CD8-positive, alpha-beta memory T cell (primary cell): ENCODE results near the gene LTN1. TPM values are rescaled to one million over a fixed set of nuclear protein-coding genes. Genes with fewer than 3 reads are reported as not detected.
"Not testable (repeated sequence)": the region's sequence is repeated elsewhere in the genome, so short reads cannot be mapped to it uniquely, and the experiment has no call there.

ENCODE experiments used
- CTCF ChIA-PET: fragments of 350-600 bp; sonication (Branson Sonifier 250); formaldehyde crosslinking; loops from one replicate; lab custom pipeline; 2021; ENCODE audit warnings: antibody characterized with exemption; lab: Charles Lee
- POLR2A ChIA-PET: fragments of 350-600 bp; sonication (Branson Sonifier 250); formaldehyde crosslinking; loops from one replicate; lab custom pipeline; 2021; ENCODE audit warnings: antibody characterized with exemption; lab: Charles Lee
- DNase-seq, 5 donors: peaks; one replicate each; pipeline versions ENCODE4 v3.0.0 to v3.0.0-alpha.2; 2020 to 2022; ENCODE audit warnings: mixed read lengths in 1 of 5
- H3K27ac ChIP-seq: one replicate; pipeline ENCODE4 v1.7.0; 2013; ENCODE audit warnings: low read depth, mild to moderate bottlenecking, low read length, moderate library complexity
- H3K27me3 ChIP-seq: 2 replicates; pipeline ENCODE4 v1.7.0; 2013; ENCODE audit warnings: low read length, mild to moderate bottlenecking; ENCODE audit not compliant: insufficient read depth, poor library complexity, severe bottlenecking
- H3K36me3 ChIP-seq: 2 replicates; pipeline ENCODE4 v1.7.0; 2013; ENCODE audit warnings: mild to moderate bottlenecking, low read length, moderate library complexity; ENCODE audit not compliant: insufficient read depth
- H3K4me1 ChIP-seq: 2 replicates; pipeline ENCODE4 v1.7.0; 2013; ENCODE audit warnings: mild to moderate bottlenecking, low read length, moderate library complexity; ENCODE audit not compliant: insufficient read depth
- H3K4me3 ChIP-seq: 2 replicates; pipeline ENCODE4 v1.7.0; 2013; ENCODE audit warnings: mild to moderate bottlenecking, low read length
- H3K9me3 ChIP-seq: 2 replicates; pipeline ENCODE4 v1.7.0; 2013; ENCODE audit warnings: mild to moderate bottlenecking, low read length
- H3K27ac Mint-ChIP-seq, 8 donors: one replicate each; pipeline ENCODE4 v1.8.0; 2020 to 2021; ENCODE audit warnings: mixed read lengths in 8 of 8, mild to moderate bottlenecking in 6 of 8, inconsistent platforms in 3 of 8, moderate library complexity in 3 of 8
- H3K27me3 Mint-ChIP-seq, 2 donors: one replicate each; pipeline ENCODE4 v1.8.0; 2020 to 2021; ENCODE audit warnings: mixed read lengths in 2 of 2, mild to moderate bottlenecking in 1 of 2, moderate library complexity in 1 of 2
- H3K36me3 Mint-ChIP-seq, 3 donors: one replicate each; pipeline ENCODE4 v1.8.0; 2020 to 2021; ENCODE audit warnings: mixed read lengths in 3 of 3, inconsistent platforms in 1 of 3, mild to moderate bottlenecking in 1 of 3
- H3K4me1 Mint-ChIP-seq, 3 donors: one replicate each; pipeline ENCODE4 v1.8.0; 2020 to 2021; ENCODE audit warnings: mixed read lengths in 3 of 3, inconsistent platforms in 1 of 3, mild to moderate bottlenecking in 1 of 3
- H3K4me3 Mint-ChIP-seq, 7 donors: one replicate each; pipeline ENCODE4 v1.8.0; 2020 to 2021; ENCODE audit warnings: mixed read lengths in 7 of 7, mild to moderate bottlenecking in 6 of 7, moderate library complexity in 4 of 7, inconsistent platforms in 2 of 7
- H3K9me3 Mint-ChIP-seq, 5 donors: one replicate each; pipeline ENCODE4 v1.8.0; 2020 to 2022; ENCODE audit warnings: mixed read lengths in 5 of 5, mild to moderate bottlenecking in 3 of 5, moderate library complexity in 2 of 5, inconsistent platforms in 1 of 5
- polyA plus RNA-seq: library from polyadenylated mRNA; unstranded; fragments of 300-500 nt; fragmentation: Illumina TruSeq; gene quantifications from one replicate; pipeline ENCODE4 v1.2.3, GENCODE V29; 2021
- total RNA-seq, 2 experiments: library from RNA; stranded (reverse); gene quantifications; one replicate each; pipeline ENCODE4 v1.2.3, GENCODE V29; 2021

Gene LTN1
- total and polyA plus RNA-seq, 3 experiments from 2014 or later = 15.7 to 23.2 (median 22.1) TPM

- H3K9me3 Mint-ChIP-seq = no peaks in the 10 kb centered on the region
- H3K27me3 ChIP-seq = no peaks in the 10 kb centered on the region
- H3K27me3 Mint-ChIP-seq = no peaks in the 10 kb centered on the region
- H3K4me1 Mint-ChIP-seq = peaks cover 4% of the 10 kb centered on the region in 3 donors
- H3K36me3 ChIP-seq = peaks cover 19% of the 10 kb centered on the region
- H3K4me3 Mint-ChIP-seq = no peak overlapping the region
- H3K4me1 ChIP-seq = no peaks in the 10 kb centered on the region
- ChIA-PET POLR2A (no interaction called here), CTCF (no interaction called here)
- H3K36me3 Mint-ChIP-seq = peaks cover 0 to 75% (median 25%) of the 10 kb centered on the region in 3 donors
- no peaks in the 10 kb centered on the region for H3K9me3 ChIP-seq
- no peak for DNase-seq
- H3K27ac ChIP-seq = no peak overlapping the region
- peak overlapping the region in 2 of 8 donors; percentile 7 to 69 for H3K27ac Mint-ChIP-seq
- H3K4me3 ChIP-seq = no peak overlapping the region
These were observed 49.0 kb downstream of the LTN1 start for GRCh38 chr21:28943631-28944030.

- H3K4me3 ChIP-seq = no peak overlapping the region
- H3K27me3 ChIP-seq = no peaks in the 10 kb centered on the region
- Mint-ChIP-seq H3K9me3 (no peaks in the 10 kb centered on the region), H3K27me3 (no peaks in the 10 kb centered on the region), H3K4me1 (peaks cover 4% of the 10 kb centered on the region in 3 donors), H3K36me3 (peaks cover 16 to 76% (median 34%) of the 10 kb centered on the region in 3 donors), H3K27ac (peak overlapping the region in 2 of 8 donors; percentile 13 to 32), H3K4me3 (no peak overlapping the region)
- H3K9me3 ChIP-seq = no peaks in the 10 kb centered on the region
- peaks cover 26% of the 10 kb centered on the region for H3K36me3 ChIP-seq
- ChIA-PET CTCF (no interaction called here), POLR2A (no interaction called here)
- H3K4me1 ChIP-seq = no peaks in the 10 kb centered on the region
- no peak for DNase-seq
- no peak overlapping the region for H3K27ac ChIP-seq
These were observed 54.0 kb downstream of the LTN1 start for GRCh38 chr21:28938726-28939125.

- H3K27me3 Mint-ChIP-seq = no peaks in the 10 kb centered on the region
- Histone ChIP-seq H3K4me3 (no peak overlapping the region), H3K4me1 (no peaks in the 10 kb centered on the region), H3K36me3 (peaks cover 20% of the 10 kb centered on the region), H3K27ac (no peak overlapping the region), H3K27me3 (no peaks in the 10 kb centered on the region), H3K9me3 (no peaks in the 10 kb centered on the region)
- no peak for DNase-seq
- no peaks in the 10 kb centered on the region for H3K9me3 Mint-ChIP-seq
- H3K4me1 Mint-ChIP-seq = peaks cover 4% of the 10 kb centered on the region in 3 donors
- peaks cover 17 to 77% (median 32%) of the 10 kb centered on the region in 3 donors for H3K36me3 Mint-ChIP-seq
- H3K4me3 Mint-ChIP-seq = no peak overlapping the region
- POLR2A ChIA-PET = no interaction called here
- no peak overlapping the region for H3K27ac Mint-ChIP-seq
- CTCF ChIA-PET = no interaction called here
These were observed 54.9 kb downstream of the LTN1 start for GRCh38 chr21:28937737-28938136.

- Histone ChIP-seq H3K4me3 (no peak overlapping the region), H3K9me3 (no peaks in the 10 kb centered on the region), H3K36me3 (peaks cover 23% of the 10 kb centered on the region), H3K27me3 (no peaks in the 10 kb centered on the region), H3K27ac (no peak overlapping the region), H3K4me1 (no peaks in the 10 kb centered on the region)
- peak overlapping the region in 1 of 8 donors; percentile 5 for H3K27ac Mint-ChIP-seq
- H3K4me3 Mint-ChIP-seq = no peak overlapping the region
- H3K36me3 Mint-ChIP-seq = peaks cover 21 to 74% (median 26%) of the 10 kb centered on the region in 3 donors
- POLR2A ChIA-PET = no interaction called here
- peaks cover 4 to 9% (median 9%) of the 10 kb centered on the region in 3 donors for H3K4me1 Mint-ChIP-seq
- H3K9me3 Mint-ChIP-seq = no peaks in the 10 kb centered on the region
- no peaks in the 10 kb centered on the region for H3K27me3 Mint-ChIP-seq
- CTCF ChIA-PET = no interaction called here
- no peak for DNase-seq
These were observed 56.0 kb downstream of the LTN1 start for GRCh38 chr21:28936721-28937120.

- Histone ChIP-seq H3K9me3 (no peaks in the 10 kb centered on the region), H3K27me3 (no peaks in the 10 kb centered on the region), H3K4me3 (no peak overlapping the region), H3K36me3 (peaks cover 23% of the 10 kb centered on the region), H3K4me1 (no peaks in the 10 kb centered on the region), H3K27ac (no peak overlapping the region)
- ChIA-PET POLR2A (no interaction called here), CTCF (no interaction called here)
- H3K4me3 Mint-ChIP-seq = no peak overlapping the region
- H3K27me3 Mint-ChIP-seq = no peaks in the 10 kb centered on the region
- no peak overlapping the region for H3K27ac Mint-ChIP-seq
- DNase-seq = no peak
- no peaks in the 10 kb centered on the region for H3K9me3 Mint-ChIP-seq
- H3K4me1 Mint-ChIP-seq = peaks cover 4 to 9% (median 9%) of the 10 kb centered on the region in 3 donors
- H3K36me3 Mint-ChIP-seq = peaks cover 21 to 75% (median 27%) of the 10 kb centered on the region in 3 donors
These were observed 56.6 kb downstream of the LTN1 start for GRCh38 chr21:28936036-28936435.

- Mint-ChIP-seq H3K27ac (peak overlapping the region in 3 of 8 donors; percentile 13 to 88 (median 37)), H3K4me3 (no peak overlapping the region), H3K9me3 (no peaks in the 10 kb centered on the region), H3K4me1 (peaks cover 0 to 5% (median 5%) of the 10 kb centered on the region in 3 donors), H3K36me3 (peaks cover 21 to 74% (median 26%) of the 10 kb centered on the region in 3 donors), H3K27me3 (no peaks in the 10 kb centered on the region)
- ChIA-PET POLR2A (no interaction called here), CTCF (no interaction called here)
- Histone ChIP-seq H3K9me3 (no peaks in the 10 kb centered on the region), H3K27me3 (no peaks in the 10 kb centered on the region), H3K27ac (no peak overlapping the region), H3K4me1 (no peaks in the 10 kb centered on the region), H3K36me3 (peaks cover 31% of the 10 kb centered on the region), H3K4me3 (no peak overlapping the region)
- no peak for DNase-seq
These were observed 60.0 kb downstream of the LTN1 start for GRCh38 chr21:28932717-28933116.

GRCh38 chr21:28931708-28932372, 60.8 kb downstream of the LTN1 start:
- H3K9me3 ChIP-seq, CTCF ChIA-PET, H3K4me1 ChIP-seq, H3K27ac ChIP-seq, H3K27me3 ChIP-seq, POLR2A ChIA-PET, H3K27me3 Mint-ChIP-seq, DNase-seq, H3K4me3 ChIP-seq, H3K9me3 Mint-ChIP-seq, H3K4me1 Mint-ChIP-seq, H3K4me3 Mint-ChIP-seq: not testable (repeated sequence)
- H3K36me3 ChIP-seq = peaks cover 31% of the 10 kb centered on the region
- Mint-ChIP-seq H3K36me3 (peaks cover 20 to 74% (median 25%) of the 10 kb centered on the region in 3 donors), H3K27ac (peak overlapping the region in 4 of 8 donors; percentile 51 to 76 (median 70))

GRCh38 chr21:28928578-28929420, 63.9 kb downstream of the LTN1 start:
- no peak overlapping the region for H3K4me3 ChIP-seq
- H3K4me3 Mint-ChIP-seq = no peak overlapping the region
- no peaks in the 10 kb centered on the region for H3K4me1 ChIP-seq
- no peaks in the 10 kb centered on the region for H3K9me3 ChIP-seq
- no peak for DNase-seq
- peaks cover 0 to 5% (median 5%) of the 10 kb centered on the region in 3 donors for H3K4me1 Mint-ChIP-seq
- no peaks in the 10 kb centered on the region for H3K9me3 Mint-ChIP-seq
- H3K36me3 Mint-ChIP-seq = peaks cover 11 to 69% (median 29%) of the 10 kb centered on the region in 3 donors
- no peak overlapping the region for H3K27ac ChIP-seq
- no peaks in the 10 kb centered on the region for H3K27me3 ChIP-seq
- H3K27ac Mint-ChIP-seq = peak overlapping the region in 2 of 8 donors; percentile 1 to 59
- ChIA-PET POLR2A (no interaction called here), CTCF (interaction anchor here (1.6 kb wide), 1 partner anchor 44 kb away, joined by 3 read pairs; no protein-coding TSS in a partner anchor)
- H3K36me3 ChIP-seq = peaks cover 15% of the 10 kb centered on the region
- no peaks in the 10 kb centered on the region for H3K27me3 Mint-ChIP-seq
